Pancreas (tissue), 10 donors: ENCODE data around the gene TRIP12. TPM values are rescaled to one million over a fixed set of nuclear protein-coding genes. Genes with fewer than 3 reads are reported as not detected.
"Not testable (repeated sequence)": the region's sequence is repeated elsewhere in the genome, so short reads cannot be mapped to it uniquely, and the experiment has no call there.

ENCODE experiments used
- ATAC-seq, 4 donors: fragments of 200-7000 bp; cut with Tn5 transposase; one replicate each; pipeline versions ENCODE4 v1.8.0 to v1.9.1; 2020; ENCODE audit warnings: mild to moderate bottlenecking in 4 of 4, moderate library complexity in 4 of 4
- DNase-seq, 6 donors: peaks; one replicate each; pipeline ENCODE4 v3.0.0-alpha.2; 2020
- FAIRE-seq: peaks from 2 replicates; lab custom pipeline; 2012; peaks lifted over from hg19 to GRCh38; lab: Jason Lieb, UNC
- H3K27ac ChIP-seq, 4 donors: fragments of 200-600 bp; sonication (generic); 1 replicate in 3 of 4; 2 replicates in 1 of 4; pipeline versions ENCODE4 v1.5.0 to v1.8.0; 2020
- H3K27me3 ChIP-seq, 4 donors: fragments of 200-600 bp; one replicate each; pipeline ENCODE4 v1.8.0; 2021
- H3K36me3 ChIP-seq, 3 donors: fragments of 200-600 bp; sonication (generic) in 1 of 3; one replicate each; pipeline versions ENCODE4 v1.5.0 to v1.8.0; 2020 to 2021
- H3K4me1 ChIP-seq, 3 donors: fragments of 200-600 bp; one replicate each; pipeline ENCODE4 v1.8.0; 2021
- H3K4me3 ChIP-seq, 4 donors: fragments of 200-600 bp; sonication (generic) in 2 of 4; one replicate each; pipeline versions ENCODE4 v1.5.0 to v1.8.0; 2020 to 2021
- H3K9me3 ChIP-seq, 4 donors: fragments of 200-600 bp; one replicate each; pipeline ENCODE4 v1.8.0; 2021
- CTCF ChIP-seq, 4 donors: fragments of 200-600 bp; sonication (generic) in 3 of 4; IDR thresholded peaks; one replicate each; pipeline versions ENCODE4 v1.5.0 to v1.8.0; 2021; ENCODE audit warnings: antibody characterized with exemption in 4 of 4
- WGBS, 2 donors: extraction: QIAGEN DNeasy Blood & Tissue Kit; methylation state at CpG; one replicate each; pipeline ENCODE4 v1.1.7; 2013; 5-methylcytosine and 5-hydroxymethylcytosine counted together
- intact Hi-C, 3 donors: fragments of 100-400 bp; cut with DNase I; formaldehyde crosslinking; loops; one replicate each; pipeline versions ENCODE4 v1.11.1 to v1.14.2; 2022
- polyA plus RNA-seq, 2 donors: library from polyadenylated mRNA; stranded (reverse); fragments of 200-250 nt; gene quantifications; one replicate each; pipeline ENCODE4 v1.2.3, GENCODE V29; 2013
- total RNA-seq, 6 donors: library from RNA; stranded (reverse); fragmentation: NEBNext Ultra II Directional in 4 of 6; extraction: Animal tissue kit (Norgen Biotek cat#: 25700) in 4 of 6; gene quantifications; one replicate each; pipeline versions ENCODE4 v1.2.1 to v1.2.4, GENCODE V29; 2021 to 2023
- donor health status: healthy with polysubstance abuse.
- donor health status: DM: no; HTN: no; CAD: no; lungs with moderate emphysema.
- donor health status: DM: no; HTN: no; CAD: no.
- donor health status: control.
- donor health status: control.
- donor health status: Bipolar disorder and iron deficiency.
- donor health status: DM: yes; HTN: yes; CAD: no.
- donor health status: DM: no; HTN: no; CAD: no.
- donor health status: DM: no; HTN: no; CAD: no.
- donor health status: DM: yes; HTN: yes; CAD: no.

TRIP12 gene
- total and polyA plus RNA-seq, 8 donors = 12.2 to 106 (median 58.6) TPM

DNA sequence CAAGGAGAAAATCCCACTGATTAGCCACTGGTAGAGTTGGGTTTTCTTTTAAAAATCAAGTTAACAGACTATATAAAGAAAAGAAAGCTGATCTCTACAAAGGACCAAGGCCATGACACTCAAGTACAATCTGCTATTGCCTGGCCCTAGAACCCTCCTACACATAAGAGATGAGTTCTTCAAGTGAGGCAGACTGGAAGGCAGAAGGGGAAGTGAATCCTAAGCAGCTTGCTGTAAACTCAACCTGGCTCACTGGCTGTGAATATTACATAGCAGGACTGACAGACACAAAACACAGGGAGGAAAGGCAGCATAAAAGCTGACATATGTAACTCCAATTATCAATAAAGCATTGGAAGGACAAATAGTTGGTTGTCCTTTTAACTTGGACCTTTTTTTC is 65.4 kb downstream of the TRIP12 start:
- ATAC-seq (no peak), FAIRE-seq (no peak), DNase-seq (no peak)
- H3K9me3 ChIP-seq = no peaks in the 10 kb centered on the region
- H3K36me3 ChIP-seq = peaks cover 0 to 11% (median 10%) of the 10 kb centered on the region in 3 donors
- no peak overlapping the region for H3K27ac ChIP-seq
- TF ChIP-seq CTCF (IDR thresholded peaks at IDR 0.05) = no peak
- H3K4me3 ChIP-seq = no peak overlapping the region
- peaks cover 0 to 14% (median 0%) of the 10 kb centered on the region in 3 donors for H3K4me1 ChIP-seq
- intact Hi-C loops = no loop called here
- no peaks in the 10 kb centered on the region for H3K27me3 ChIP-seq

GRCh38 chr2:229855116-229855515 is 66.7 kb downstream of the TRIP12 start:
- WGBS, 2 donors = 94 to 96% methylated on average over 5 of the region's 5 CpGs
- H3K27me3 ChIP-seq = no peaks in the 10 kb centered on the region
- no peak for TF ChIP-seq CTCF (IDR thresholded peaks at IDR 0.05)
- no peaks in the 10 kb centered on the region for H3K9me3 ChIP-seq
- no peak for ATAC-seq
- DNase-seq = no peak
- intact Hi-C loops = no loop called here
- H3K27ac ChIP-seq = no peak overlapping the region
- no peak overlapping the region for H3K4me3 ChIP-seq
- H3K36me3 ChIP-seq = peaks cover 0 to 11% (median 10%) of the 10 kb centered on the region in 3 donors
- no peak for FAIRE-seq
- peaks cover 0 to 14% (median 0%) of the 10 kb centered on the region in 3 donors for H3K4me1 ChIP-seq

GRCh38 chr2:229852565-229852964 is 69.2 kb downstream of the TRIP12 start:
- TF ChIP-seq CTCF (IDR thresholded peaks at IDR 0.05) = no peak
- Histone ChIP-seq H3K27ac (no peak overlapping the region), H3K4me3 (no peak overlapping the region), H3K27me3 (no peaks in the 10 kb centered on the region), H3K36me3 (peaks cover 0 to 2% (median 0%) of the 10 kb centered on the region in 3 donors), H3K9me3 (no peaks in the 10 kb centered on the region), H3K4me1 (peaks cover 0 to 14% (median 0%) of the 10 kb centered on the region in 3 donors)
- ATAC-seq (peak in 3 of 4 donors; percentile 31 to 54 (median 39)), DNase-seq (no peak), FAIRE-seq (no peak)
- intact Hi-C loops = no loop called here
- 55 to 58% methylated on average over 3 of the region's 3 CpGs for WGBS, 2 donors

- TF ChIP-seq CTCF (IDR thresholded peaks at IDR 0.05) = no peak
- Histone ChIP-seq H3K36me3 (no peaks in the 10 kb centered on the region), H3K4me3 (no peak overlapping the region), H3K27me3 (no peaks in the 10 kb centered on the region), H3K9me3 (no peaks in the 10 kb centered on the region), H3K27ac (no peak overlapping the region), H3K4me1 (peaks cover 0 to 14% (median 0%) of the 10 kb centered on the region in 3 donors)
- no peak for FAIRE-seq
- WGBS, 2 donors = 95 to 97% methylated on average over 5 of the region's 5 CpGs
- intact Hi-C loops = no loop called here
- no peak for ATAC-seq
- DNase-seq = no peak
Observed at GRCh38 chr2:229851870-229852269, 69.9 kb downstream of the TRIP12 start.

DNA sequence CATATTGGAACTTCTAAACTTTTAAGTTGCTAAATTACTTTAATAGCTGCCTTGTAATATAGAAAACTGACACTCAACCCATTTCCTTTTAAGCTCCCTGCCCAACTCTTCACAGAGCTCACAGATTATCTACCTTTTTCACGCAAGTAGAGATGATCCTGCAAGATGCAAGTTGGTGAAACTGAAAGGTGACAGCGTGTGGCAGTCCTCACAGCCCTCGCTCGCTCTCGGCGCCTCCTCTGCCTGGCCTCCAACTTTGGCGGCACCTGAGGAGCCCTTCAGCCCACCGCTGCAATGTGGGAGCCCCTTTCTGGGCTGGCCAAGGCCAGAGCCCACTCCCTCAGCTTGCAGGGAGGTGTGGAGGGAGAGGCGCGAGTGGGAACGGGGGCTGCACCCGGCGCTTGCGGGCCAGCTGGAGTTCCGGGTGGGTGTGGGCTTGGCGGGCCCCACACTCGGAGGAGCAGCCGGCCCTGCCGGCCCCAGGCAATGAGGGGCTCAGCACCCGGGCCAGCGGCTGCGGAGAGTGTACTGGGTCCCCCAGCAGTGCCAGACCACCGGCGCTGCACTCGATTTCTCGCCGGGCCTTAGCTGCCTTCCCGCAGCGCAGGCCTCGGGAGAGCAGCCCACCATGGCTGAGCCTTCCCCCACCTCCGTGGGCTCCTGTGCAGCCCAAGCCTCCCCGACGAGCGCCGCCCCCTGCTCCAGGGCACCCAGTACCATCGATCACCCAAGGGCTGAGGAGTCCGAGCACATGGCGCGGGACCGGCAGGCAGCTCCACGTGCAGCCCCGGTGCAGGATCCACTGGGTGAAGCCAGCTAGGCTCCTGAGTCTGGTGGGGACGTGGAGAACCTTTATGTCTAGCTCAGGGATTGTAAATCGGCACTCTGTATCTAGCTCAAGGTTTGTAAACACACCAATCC is 71.2 kb downstream of the TRIP12 start:
- H3K9me3 ChIP-seq, H3K27me3 ChIP-seq, H3K36me3 ChIP-seq, H3K4me1 ChIP-seq, intact Hi-C loops, ATAC-seq, FAIRE-seq, H3K4me3 ChIP-seq, H3K27ac ChIP-seq: not testable (repeated sequence)
- peak in 2 of 6 donors; percentile 23 to 59 for DNase-seq
- 97% methylated on average over 38 to 44 of the region's 44 CpGs for WGBS, 2 donors
